Type B pancreatic cell (in vitro differentiated cells): ENCODE data around the gene UBE2E3. TPM values are rescaled to one million over a fixed set of nuclear protein-coding genes. Genes with fewer than 3 reads are reported as not detected.

Experiments
- DNase-seq: peaks from one replicate; pipeline ENCODE4 v3.0.0; 2021; ENCODE audit warnings: mixed read lengths; ENCODE audit not compliant: unreplicated experiment; ENCODE audit errors: extremely low spot score
- H3K27ac Mint-ChIP-seq: 2 replicates; pipeline ENCODE4 v1.8.0; 2021; ENCODE audit warnings: mild to moderate bottlenecking, mixed read lengths
- H3K27me3 Mint-ChIP-seq: 2 replicates; pipeline ENCODE4 v1.8.0; 2021; ENCODE audit warnings: mixed read lengths
- H3K36me3 Mint-ChIP-seq: 2 replicates; pipeline ENCODE4 v1.8.0; 2021; ENCODE audit warnings: mixed read lengths
- H3K4me1 Mint-ChIP-seq: one replicate; pipeline ENCODE4 v1.8.0; 2021; ENCODE audit warnings: mixed read lengths; ENCODE audit not compliant: unreplicated experiment
- H3K4me3 Mint-ChIP-seq: 2 replicates; pipeline ENCODE4 v1.8.0; 2021; ENCODE audit warnings: mild to moderate bottlenecking, mixed read lengths
- H3K9me3 Mint-ChIP-seq: 2 replicates; pipeline ENCODE4 v1.8.0; 2021; ENCODE audit warnings: mixed read lengths
- total RNA-seq: library from RNA; stranded (reverse); gene quantifications from 2 replicates; pipeline ENCODE4 v1.2.1, GENCODE V29; 2021; ENCODE audit warnings: low replicate concordance
- TF ChIP-seq, protein P1 (sequence below): fragments of 200-600 bp; sonication (generic); conservative IDR thresholded peaks from 2 replicates; pipeline ENCODE4 v1.5.0; 2021; ENCODE audit warnings: antibody characterized with exemption, mild to moderate bottlenecking

Gene UBE2E3
- total RNA-seq, 1 donor from 2014 or later, result 105 TPM

- no peak for DNase-seq
- Mint-ChIP-seq H3K9me3 (no peaks in the 10 kb centered on the region), H3K4me3 (no peak overlapping the region), H3K4me1 (peaks cover 10% of the 10 kb centered on the region), H3K36me3 (peaks cover 3% of the 10 kb centered on the region), H3K27me3 (no peaks in the 10 kb centered on the region), H3K27ac (no peak overlapping the region)
- TF ChIP-seq, protein P1, sequence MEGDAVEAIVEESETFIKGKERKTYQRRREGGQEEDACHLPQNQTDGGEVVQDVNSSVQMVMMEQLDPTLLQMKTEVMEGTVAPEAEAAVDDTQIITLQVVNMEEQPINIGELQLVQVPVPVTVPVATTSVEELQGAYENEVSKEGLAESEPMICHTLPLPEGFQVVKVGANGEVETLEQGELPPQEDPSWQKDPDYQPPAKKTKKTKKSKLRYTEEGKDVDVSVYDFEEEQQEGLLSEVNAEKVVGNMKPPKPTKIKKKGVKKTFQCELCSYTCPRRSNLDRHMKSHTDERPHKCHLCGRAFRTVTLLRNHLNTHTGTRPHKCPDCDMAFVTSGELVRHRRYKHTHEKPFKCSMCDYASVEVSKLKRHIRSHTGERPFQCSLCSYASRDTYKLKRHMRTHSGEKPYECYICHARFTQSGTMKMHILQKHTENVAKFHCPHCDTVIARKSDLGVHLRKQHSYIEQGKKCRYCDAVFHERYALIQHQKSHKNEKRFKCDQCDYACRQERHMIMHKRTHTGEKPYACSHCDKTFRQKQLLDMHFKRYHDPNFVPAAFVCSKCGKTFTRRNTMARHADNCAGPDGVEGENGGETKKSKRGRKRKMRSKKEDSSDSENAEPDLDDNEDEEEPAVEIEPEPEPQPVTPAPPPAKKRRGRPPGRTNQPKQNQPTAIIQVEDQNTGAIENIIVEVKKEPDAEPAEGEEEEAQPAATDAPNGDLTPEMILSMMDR, result no peak
Observed at GRCh38 chr2:181008407-181008806, 28.0 kb downstream of the UBE2E3 start.

GRCh38 chr2:181021199-181021789 is 40.9 kb downstream of the UBE2E3 start:
- no peak overlapping the region for H3K27ac Mint-ChIP-seq
- peaks cover 5% of the 10 kb centered on the region for H3K36me3 Mint-ChIP-seq
- H3K4me3 Mint-ChIP-seq, result no peak overlapping the region
- peaks cover 14% of the 10 kb centered on the region for H3K9me3 Mint-ChIP-seq
- H3K27me3 Mint-ChIP-seq, result no peaks in the 10 kb centered on the region
- peaks cover 22% of the 10 kb centered on the region for H3K4me1 Mint-ChIP-seq
- DNase-seq, result no peak
- TF ChIP-seq, protein P1, result no peak

DNA sequence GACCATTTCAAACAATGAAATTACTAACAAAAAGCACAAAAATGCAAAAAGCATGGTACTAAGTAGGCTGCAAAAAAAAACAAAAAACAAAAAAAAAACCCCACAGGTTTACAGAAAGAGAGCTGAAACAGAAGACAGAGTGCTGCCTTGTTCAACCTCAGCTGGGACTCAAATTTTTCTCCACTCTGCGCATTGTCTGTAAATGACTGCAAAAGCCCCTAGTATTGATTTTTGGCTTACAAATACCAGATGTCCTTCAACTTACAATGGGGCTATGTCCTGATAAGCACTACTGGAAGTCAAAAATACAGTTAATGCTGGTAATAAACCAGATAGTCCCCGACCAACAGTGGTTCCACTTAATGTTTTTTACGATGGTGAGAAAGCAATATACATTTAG is 42.2 kb downstream of the UBE2E3 start:
- Mint-ChIP-seq H3K27ac (no peak overlapping the region), H3K27me3 (no peaks in the 10 kb centered on the region)

DNA sequence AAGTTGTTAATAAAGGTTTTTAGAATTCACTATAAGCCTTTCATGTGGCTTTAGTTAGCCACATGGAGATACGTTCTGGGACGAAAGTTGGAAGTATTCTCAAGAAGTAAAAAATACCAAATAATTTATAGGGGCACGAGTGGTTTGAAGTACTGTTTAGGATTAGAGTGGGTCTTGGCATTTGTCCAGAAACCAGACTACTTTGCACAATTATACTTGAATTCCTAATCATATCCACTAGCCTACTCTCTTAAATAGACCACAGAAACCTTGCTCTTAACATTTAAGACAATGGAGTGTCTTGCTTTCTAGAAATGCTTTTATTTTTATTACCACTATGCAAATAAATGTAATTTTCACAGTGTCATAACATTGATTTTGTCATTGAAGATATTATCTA is 44.6 kb downstream of the UBE2E3 start:
- Mint-ChIP-seq H3K27me3 (no peaks in the 10 kb centered on the region), H3K36me3 (peaks cover 4% of the 10 kb centered on the region), H3K27ac (no peak overlapping the region), H3K4me3 (no peak overlapping the region), H3K9me3 (peaks cover 9% of the 10 kb centered on the region), H3K4me1 (peaks cover 16% of the 10 kb centered on the region)
- TF ChIP-seq, protein P1, result no peak
- DNase-seq, result no peak

More for the DNA sequence above, 42.2 kb downstream of the UBE2E3 start:
- TF ChIP-seq, protein P1, result no peak
- Mint-ChIP-seq H3K9me3 (peaks cover 9% of the 10 kb centered on the region), H3K4me1 (peaks cover 16% of the 10 kb centered on the region), H3K36me3 (peaks cover 5% of the 10 kb centered on the region), H3K4me3 (no peak overlapping the region)
- no peak for DNase-seq

DNA sequence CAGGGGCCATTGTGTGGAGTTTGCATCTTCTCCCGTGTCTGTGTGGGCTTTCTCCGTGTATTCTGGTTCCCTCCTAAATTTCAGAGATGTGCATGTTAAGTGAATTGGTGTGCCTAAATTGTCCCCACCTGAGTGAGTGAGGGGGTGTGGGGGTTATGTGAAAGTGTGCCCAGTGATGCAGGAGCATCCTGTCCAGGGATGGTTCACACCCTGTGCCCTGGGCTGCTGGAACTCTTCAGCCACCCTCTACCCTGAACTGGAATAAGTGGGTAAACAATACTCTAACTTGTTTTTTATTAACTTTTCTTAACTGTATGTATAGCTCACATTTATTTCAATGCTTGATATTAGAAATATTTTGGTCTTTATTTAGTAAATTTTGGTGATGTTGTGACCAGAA is 56.0 kb downstream of the UBE2E3 start:
- Mint-ChIP-seq H3K4me1 (no peaks in the 10 kb centered on the region), H3K4me3 (no peak overlapping the region), H3K27me3 (no peaks in the 10 kb centered on the region), H3K9me3 (no peaks in the 10 kb centered on the region), H3K36me3 (peaks cover 4% of the 10 kb centered on the region), H3K27ac (no peak overlapping the region)
- no peak for DNase-seq
- TF ChIP-seq, protein P1, result no peak
